Dedifferentiated amniotic fluid mesenchymal stem cell (primary cell): ENCODE data around the gene SLC4A4.

Experiments
- DNase-seq: peaks from one replicate; pipeline ENCODE4 v3.0.0-alpha.2; 2016; ENCODE audit errors: extremely low spot score

SLC4A4 gene

DNA sequence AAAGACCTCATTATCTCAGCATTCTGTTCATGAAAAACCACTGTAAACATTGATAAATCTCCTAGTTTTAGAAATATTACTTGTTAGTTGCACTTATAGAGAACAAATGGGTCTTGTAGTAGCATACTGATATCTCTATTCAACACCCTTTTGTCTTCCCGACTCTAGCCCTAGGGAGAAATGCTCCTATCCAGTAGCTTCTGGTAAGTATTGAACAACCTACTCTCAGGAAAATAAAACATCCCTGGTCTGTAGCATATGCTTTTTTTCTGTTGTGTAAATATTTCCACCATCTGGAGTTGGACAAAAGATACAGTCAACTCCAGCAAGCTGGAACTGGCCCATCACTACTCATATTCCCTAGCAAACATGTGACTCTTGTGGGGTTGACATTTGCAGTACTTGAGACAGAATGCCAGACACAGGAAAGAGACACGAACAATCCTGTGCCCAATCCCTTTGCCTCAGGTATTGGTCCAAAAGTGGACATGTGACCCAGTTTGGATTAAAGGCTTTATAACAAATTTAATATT, 256.8 kb downstream of the SLC4A4 start:
- no peak for DNase-seq

DNA sequence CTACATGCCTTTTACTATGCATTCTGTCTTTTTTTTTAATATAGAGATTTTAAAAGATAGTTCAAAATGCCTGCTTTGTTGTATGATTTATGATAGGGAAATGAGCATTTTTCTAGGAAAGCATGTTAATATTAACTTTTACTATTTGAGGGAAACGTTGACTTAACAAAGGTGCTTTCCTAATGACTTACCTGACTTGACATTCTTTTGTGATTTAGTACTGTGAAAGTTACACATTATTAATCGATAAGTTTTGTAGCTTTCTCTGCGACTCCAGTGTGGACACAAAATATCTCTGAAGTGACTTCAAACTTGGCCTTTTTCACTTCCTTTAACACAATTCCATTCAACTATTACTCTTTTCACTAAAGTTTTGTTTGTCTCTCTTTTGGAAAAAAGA, 260.8 kb downstream of the SLC4A4 start:
- DNase-seq, result no peak

DNA sequence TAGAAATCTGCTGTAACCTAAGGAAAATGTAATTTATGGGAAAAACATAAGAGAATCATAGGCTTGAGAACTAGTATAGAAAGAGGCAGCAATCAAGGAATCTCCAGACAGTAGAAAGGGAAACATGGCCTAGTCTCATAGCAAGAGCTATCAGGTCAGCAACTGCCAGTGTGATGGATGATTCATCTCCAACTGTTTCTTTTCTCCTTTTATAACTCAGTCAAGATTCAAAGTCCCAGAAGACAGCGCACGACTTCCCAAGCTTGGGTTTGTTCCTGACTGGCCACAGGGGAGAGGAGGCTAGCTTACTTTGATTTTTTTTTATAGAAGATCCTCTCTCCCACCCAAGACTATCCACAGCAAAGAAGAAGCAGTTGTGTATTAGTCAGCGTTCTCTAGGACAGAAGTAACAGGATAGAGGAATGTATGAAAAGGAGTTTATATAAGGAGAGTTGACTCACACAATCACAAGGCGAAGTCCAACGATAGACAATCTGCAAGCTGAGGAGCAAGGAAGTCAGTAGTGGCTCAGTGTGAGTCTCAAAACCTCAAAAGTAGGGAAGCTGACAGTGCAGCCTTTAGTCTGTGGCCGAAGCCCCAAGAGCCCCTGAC, 263.6 kb downstream of the SLC4A4 start:
- no peak for DNase-seq

DNA sequence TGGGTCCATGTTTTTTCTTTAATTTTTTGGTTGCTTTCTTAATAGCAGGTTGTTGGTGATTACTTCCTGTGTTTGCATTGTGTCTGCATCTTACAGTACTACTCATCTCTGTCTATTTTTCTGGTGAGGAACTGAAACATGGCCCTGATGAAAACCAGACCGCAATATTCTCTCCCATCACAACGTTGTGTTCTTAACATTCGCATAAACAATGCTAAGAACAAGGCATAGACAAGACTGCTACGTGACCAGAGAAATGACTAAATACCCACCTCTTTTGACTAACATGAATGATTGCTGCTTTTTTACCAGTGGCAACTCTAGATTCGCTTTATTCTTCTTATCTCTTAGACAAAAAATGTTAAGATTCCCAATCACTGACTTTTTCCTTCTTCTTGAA, 266.0 kb downstream of the SLC4A4 start:
- DNase-seq, result no peak

DNA sequence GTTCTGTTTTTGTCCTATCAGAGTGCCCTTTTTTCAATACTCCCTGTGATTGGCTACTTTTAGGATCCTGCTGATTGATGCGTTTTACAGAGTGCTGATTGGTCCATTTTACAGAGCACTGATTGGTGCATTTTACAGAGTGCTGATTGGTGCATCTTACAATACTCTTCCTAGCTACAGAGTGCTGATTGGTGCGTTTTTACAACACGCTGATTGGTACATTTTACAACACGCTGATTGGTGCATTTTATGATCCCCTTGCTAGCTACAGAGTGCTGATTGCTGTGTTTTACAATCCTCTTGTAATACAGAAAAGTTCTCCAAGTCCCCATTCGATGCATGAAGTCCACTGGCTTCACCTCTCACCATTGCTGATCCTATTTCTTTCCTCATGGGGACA, 268.3 kb downstream of the SLC4A4 start:
- no peak for DNase-seq

DNA sequence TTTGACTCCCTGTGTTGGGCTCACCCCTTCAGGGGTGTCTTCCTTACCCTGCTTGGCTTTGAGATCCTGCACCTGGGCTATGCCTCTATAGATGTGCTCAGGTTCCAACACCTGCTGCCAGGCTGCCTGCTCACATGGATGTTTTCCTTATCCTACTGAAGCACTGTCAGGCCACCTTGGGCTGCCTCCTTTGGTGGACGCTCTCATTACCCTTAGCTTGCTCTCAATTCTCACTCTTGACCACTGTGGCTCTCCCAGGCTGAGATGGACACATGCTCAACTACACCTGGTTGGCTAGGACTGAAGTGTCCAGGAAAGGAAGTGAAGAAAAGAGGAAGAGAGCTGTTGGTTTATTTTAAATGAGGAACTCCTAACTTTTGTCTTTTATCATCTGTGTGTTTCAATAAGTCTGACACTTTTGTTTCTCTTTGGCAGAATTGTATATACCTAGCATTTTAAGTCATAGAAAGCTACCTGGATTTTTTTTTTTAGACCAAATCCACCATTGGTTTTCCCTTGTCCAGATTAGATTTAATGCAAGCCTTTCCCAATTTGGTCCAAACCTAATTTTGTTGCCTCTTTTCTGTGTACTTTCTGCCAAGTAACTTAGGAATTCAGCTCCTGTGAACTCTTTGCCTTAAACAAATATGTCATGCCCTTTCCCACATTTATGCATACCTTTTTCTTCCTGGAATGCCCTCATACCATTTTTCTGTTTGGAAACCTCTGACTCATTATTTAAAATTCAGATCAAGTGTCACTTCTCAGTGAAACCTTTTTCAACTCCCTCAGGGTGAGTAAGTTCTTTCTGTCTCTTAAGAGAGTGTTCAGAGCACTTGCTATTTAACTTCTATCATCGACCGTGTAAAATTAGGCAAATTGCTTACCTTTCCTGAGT, 269.2 kb downstream of the SLC4A4 start:
- DNase-seq, result peak; percentile 21

DNA sequence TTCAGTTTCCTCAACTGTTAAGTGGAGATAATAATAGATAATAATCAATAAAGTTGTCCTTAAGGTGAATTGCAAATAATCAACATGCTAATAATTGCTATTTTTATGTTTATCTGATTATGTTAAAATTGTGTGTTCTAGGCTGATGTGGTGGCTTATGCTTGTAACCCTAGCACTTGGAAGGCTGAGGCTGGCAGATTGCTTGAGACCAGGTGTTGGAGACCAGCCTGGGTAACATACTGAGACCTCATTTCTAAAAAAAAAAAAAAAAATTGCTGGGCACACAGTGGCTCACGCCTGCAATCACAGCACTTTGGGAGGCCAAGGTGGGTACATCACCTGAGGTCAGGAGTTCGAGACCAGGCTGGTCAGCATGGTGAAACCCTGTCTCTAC, 269.9 kb downstream of the SLC4A4 start:
- DNase-seq, result no peak

DNA sequence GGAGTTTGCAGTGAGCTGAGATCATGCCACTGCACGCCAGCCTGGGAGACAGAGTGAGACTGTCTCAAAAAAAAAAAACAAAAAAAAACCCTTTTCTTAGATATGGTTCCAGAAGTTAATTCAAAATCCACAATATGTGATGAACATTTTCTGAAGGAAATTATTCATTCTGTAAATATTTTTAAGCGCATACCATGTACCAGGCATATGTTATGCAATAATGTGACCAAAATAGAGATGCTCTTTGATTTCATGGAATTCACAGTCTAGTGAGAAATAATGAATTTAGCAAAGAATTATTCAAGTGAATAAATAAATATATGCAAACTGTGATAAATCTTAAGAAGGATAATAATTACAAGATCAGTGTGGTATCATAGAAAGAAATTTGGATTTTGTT, 270.3 kb downstream of the SLC4A4 start:
- no peak for DNase-seq

DNA sequence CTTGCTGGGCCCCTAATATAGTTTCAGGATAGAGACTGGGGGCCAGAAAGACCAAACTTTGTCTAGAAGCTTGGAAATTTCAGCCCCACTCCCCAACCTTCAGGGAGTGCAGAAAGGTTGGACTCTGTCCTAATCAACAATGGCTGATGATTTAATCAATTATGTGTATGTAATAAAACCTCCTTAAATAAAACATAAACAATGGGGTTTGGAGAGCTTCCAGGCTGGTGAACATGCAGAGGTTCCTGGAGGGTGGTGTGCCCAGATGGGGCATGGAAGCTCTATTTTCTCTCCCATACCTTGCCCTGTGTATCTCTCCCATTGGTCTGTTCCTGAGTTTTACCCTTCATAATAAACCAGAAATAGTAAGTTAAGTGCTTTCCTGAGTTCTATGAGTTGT, 270.8 kb downstream of the SLC4A4 start:
- no peak for DNase-seq

DNA sequence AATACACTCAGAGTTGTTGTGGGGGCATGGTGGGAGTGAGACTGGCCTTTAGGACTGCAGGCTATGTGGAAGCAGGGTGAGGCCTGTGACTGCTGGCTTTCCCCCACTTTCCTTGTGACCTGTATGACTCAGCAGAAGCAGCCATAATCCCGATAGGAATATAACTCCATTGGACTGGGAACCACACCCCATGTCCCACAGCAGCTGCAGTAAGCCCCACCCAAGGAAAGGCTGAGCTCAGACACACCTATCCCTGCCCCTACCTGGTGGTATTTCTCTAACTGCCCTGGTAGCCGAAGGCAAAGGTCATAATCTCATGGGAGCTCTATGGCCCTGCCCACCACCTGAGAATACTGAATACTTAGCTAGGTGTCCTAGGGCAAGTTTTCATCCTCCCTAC, 275.8 kb downstream of the SLC4A4 start:
- no peak for DNase-seq

DNA sequence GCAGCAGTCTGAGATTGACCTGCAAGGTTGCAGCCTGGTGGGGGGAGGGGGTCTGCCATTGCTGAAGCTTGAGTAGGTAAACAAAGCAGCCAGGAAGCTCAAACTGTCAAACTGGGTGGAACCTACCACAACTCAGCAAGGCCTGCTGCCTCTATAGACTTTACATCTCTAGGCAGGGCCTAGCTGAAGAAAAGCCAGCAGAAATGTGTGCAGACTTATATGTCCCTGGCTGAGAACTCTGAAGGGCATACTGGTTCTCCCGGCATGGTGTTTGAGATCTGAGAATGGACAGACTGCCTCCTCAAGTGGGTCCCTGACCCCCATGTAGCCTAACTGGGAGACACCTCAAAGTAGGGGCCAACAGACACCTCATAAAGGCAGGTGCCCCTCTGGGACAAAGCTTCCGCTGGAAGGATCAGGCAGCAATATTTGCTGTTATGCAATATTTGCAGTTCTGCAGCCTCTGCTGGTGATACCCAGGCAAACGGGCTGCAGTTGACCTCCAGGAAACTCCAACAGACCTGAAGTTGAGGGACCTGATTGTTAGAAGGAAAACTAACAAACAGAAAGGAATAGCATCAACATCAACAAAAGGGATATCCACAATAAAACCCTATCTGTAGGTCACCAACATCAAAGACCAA, 277.5 kb downstream of the SLC4A4 start:
- no peak for DNase-seq
